Measurements from ENCODE around the gene FHL5.
A peak's percentile ranks its signal among the peaks of the same experiment; 100 is the strongest.
"Not testable (repeated sequence)": the region's sequence is repeated elsewhere in the genome, so short reads cannot be mapped to it uniquely, and the experiment has no call there.

Gene FHL5

DNA sequence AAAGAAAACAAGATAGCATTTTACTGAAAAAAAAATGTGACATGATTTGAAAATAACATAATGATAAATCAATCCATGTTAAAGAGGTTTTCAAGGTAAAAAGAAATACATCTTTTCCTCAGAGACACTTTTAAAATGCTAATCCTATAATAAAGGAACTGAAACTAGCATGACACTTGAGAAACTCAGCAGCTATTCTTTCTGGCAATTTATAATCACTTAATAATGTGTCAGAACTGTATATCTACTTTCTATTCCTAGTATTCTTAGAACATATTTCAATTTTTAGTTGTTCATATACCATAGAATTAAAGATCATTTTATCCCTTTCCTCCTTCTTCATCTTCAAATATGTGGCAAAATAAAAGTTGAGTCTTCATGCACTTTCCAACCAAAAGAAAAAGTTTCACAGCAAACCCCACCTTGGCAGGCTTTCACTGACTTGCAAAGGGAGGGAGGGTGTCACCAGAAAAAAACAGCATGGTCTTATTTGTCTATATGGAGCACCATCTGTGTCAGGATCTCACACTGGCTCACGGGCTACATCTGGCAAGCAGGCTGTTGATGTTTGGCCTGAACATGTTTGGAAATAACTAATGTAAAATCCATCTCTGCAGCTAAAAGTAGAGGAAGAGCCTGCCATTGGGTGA is 48.5 kb downstream of the FHL5 start:
- no peak for ATAC-seq
- no peak for DNase-seq

DNA sequence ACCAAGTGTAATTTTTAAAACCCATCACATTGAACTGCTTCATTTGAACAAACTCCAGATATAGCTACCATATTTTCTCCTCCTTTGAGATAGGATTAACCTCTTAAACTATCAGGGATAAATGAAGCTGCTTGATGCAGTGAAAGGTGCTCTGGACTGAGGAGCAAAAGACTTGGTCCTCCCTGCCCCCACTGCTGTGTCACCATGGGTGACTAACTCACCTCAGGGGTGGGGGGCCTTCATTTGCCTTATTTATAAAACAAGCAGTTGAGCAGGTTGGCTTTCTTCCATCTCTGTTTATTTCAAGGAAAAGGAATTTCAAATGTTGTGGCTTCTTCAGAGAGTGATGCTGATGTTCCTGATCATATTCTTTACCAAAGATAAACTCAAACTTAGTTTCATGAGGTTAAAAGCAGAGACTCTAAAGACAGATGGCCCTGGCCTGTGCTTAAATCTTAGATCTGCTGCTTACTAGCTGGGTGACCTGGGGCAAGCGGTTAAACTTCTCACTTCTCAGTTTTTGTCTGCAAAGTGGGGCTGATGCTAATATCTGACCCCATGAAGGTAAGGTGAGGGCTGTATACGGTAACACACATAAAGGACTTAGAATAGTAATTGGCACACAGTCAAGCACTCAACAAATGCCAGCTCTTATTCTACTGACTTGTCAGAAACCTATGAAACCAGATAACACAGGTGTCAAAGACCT is 50.5 kb downstream of the FHL5 start:
- DNase-seq (no peak), ATAC-seq (no peak)

DNA sequence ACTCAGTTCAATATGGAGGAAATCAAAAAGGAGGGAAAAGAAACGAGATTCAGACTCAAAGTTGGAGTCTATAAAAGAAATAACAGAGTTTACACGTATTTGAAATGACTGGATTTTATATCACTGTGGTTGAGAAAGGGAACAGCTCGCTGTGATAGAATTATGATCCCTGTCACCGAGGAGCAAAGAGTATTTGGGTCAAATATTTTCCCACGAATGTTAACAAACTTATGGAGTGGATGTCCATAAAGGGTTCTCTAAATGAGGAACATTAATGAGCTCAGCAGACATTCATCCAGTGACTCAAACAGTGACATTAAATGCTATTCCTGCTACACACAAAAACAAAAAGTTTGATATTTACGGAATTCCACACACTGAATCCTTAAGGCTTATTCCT is 57.9 kb downstream of the FHL5 start:
- DNase-seq (no peak), ATAC-seq (no peak)

DNA sequence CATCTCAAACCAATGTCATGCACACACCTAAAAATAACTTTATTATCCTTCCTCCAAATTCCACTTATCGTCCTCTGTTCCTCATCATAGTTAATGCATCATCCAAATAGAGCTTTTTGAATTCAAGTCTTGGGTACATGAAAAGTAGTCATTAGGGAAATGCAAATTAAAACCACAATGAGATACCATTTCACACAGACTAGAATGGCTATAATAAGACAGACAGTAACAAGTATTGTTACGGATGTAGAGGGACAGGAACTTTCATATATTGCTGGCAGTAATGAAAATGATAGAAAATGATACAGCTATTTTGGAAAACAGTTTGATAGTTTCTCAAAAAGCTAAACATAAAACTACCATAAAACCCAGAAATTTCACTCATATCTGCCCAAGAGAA is 59.1 kb downstream of the FHL5 start:
- ATAC-seq (no peak), DNase-seq (no peak)

DNA sequence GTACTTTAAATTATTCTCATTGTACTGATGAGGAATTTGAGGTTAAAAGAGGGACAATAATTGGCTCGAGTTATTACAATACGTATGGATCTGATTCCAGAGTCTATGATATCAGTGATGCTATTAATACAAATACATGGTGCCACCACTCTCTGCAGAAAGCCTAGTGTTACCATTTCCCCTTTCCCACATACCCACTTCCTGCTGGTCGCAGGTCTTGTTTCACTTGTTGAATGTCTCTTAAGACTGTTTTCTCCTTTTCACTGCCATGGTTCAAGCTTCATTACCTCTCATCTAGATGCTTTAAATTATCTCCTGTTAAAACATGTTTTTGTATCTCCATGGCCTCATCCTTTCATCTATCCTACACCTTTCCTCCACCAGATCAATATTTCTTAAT is 62.0 kb downstream of the FHL5 start:
- no peak for ATAC-seq

DNA sequence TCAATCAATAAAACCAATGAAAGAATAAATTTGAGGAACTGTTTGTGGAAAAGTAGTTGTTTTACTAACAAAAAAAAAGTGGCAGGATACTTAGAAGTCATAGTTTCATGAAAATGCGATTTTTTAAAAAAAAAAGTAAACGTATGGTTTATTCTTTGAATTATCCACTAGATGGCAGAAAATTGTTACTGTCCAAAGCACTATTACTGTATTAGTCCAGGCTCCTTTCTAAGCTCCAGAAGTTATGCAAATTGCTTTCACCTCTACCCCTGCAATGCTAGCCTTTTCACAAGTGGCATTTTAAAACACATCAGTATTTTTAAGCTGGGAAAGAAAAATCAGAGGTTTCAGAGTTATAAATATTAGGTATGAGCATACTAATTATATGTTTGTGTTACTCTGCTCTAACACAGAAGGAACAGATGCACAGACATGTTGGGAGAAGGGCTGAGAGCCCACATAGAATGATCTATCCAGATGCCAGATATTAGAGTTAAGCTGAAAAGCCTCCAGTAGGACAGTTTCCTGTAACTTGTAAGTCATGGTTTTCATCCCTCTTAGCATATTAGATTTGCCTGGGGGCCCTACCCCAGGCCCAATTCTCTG is 63.9 kb downstream of the FHL5 start:
- ATAC-seq (no peak), DNase-seq (no peak)

More for the DNA sequence above, 62.0 kb downstream of the FHL5 start:
- DNase-seq = no peak

DNA sequence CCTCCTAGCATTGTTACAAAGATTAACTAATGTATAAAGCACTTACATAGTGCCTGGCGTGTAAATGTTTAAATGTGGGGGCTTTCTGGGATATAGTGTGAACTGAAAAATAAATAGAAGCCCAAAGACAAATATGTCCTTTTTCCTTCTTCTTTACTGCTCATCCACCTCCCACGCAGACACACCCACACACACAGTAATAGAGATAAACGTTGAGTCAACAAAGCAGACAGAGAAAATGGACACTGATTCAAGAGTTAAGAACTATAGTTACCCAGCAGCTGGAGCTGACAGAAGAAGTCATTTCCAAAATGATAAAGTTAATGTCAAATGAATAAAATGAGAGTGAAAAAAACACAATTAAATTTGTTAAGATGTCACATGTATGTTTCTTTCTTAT is 68.3 kb downstream of the FHL5 start:
- no peak for DNase-seq
- ATAC-seq = no peak

DNA sequence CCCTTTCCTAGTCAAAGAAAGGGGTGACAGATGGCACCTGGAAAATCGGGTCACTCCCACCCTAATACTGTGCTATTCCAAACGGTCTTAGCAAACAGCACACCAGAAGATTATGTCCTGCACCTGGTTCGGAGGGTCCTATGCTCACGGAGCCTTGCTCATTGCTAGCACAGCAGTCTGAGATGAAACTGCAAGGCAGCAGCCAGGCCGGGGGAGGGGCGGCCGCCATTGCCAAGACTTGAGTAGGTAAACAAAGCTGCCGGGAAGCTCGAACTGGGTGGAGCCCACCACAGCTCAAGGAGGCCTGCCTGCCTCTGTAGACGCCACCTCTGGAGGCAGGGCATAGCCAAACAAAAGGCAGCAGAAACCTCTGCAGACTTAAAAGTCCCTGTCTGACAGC is 75.1 kb downstream of the FHL5 start:
- DNase-seq = not testable (repeated sequence)

DNA sequence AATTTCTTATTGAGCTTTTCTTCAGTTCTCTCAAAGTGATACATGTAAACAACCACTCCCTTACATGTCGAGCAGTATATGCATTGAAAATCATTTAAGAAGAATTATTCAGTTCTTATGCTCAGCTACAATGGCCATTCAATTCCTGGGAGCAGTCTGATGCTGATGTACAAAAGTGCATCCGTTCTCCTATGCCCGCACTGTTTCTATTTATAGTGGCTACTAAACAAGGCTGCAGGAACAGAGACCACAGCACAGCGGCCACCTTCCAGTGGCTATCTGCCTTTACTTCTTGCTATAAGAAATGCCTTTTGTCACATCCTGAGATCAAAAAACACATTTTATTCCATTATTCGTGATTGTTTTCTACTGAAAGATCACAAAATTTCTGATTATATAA is 82.2 kb downstream of the FHL5 start:
- DNase-seq = no peak
- ATAC-seq = no peak

More for the DNA sequence above, 75.1 kb downstream of the FHL5 start:
- ATAC-seq = not testable (repeated sequence)

DNA sequence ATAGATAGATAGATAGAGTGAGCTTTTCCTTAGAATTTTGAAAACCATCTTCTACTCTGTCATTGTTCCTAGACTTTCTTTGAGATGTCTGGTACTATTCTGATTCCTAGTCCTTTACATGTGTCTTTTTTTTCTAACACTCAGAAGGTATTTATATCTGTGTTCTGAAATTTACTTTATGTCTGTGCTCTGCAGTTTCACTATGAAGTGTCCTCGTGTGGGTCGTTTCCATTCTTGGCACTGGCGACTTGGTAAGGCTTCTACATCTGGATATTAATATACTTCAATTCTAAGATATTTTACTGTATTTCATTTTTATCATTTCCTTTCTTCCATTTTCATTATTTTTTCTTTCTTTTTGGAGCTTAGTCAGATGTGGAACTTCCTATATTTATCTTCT is 87.0 kb downstream of the FHL5 start:
- ATAC-seq (no peak), DNase-seq (no peak)

DNA sequence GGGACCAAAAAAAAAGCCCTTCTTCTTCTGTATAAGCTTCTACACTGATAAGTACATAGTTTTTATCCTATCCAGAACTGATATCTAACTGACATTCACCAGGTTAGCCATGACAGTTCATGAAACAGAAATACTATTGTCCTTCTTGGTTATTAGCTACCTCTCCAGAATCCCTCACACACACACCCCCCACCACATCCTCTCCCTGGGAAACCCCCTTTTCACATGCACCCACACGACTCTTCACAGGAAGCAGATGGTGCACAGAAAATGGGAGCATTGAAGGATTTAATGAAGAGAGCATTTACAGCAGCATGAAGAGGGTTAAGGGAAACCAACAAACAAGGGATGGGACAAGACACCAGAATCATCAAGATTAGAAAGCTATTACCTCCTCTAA is 88.9 kb downstream of the FHL5 start:
- peak; percentile 73 for ATAC-seq
- DNase-seq = no peak

DNA sequence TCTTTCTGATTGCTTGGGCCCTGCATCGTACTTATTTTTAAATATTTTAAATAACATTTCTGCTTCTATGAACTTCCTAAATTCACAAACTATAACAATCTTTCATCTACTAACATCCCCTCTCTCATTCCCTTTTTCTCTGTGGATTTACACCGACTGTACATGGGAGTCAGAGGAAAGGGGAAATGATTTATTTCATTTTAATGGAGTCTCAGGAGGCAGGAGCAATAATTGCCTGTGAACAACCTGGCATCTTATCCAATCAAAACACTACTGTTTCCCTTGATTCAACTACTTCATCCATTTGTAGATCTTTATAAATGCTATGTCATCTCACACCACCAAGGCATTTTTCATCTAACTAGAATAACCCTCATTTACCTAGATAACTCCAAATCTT is 89.6 kb downstream of the FHL5 start:
- ATAC-seq (no peak), DNase-seq (no peak)

DNA sequence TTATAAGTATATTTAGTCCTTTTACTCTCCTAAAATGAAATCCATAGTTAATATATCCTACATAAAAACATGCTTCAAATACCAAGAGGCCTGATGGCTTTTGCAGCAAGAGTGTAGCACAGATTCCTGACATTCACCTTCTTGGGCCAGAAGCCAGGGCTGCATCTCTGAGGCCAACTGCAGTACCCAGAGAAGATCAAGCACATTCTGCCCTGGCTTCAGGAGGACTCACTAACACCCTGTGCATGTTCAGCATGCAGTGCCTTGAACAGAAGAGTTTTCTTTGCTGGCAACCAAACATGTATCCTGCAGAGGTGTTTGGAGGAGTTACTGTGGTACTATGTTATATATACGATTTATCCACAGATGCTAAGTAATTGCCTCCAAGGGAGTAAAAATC is 90.3 kb downstream of the FHL5 start:
- DNase-seq (no peak), ATAC-seq (no peak)

DNA sequence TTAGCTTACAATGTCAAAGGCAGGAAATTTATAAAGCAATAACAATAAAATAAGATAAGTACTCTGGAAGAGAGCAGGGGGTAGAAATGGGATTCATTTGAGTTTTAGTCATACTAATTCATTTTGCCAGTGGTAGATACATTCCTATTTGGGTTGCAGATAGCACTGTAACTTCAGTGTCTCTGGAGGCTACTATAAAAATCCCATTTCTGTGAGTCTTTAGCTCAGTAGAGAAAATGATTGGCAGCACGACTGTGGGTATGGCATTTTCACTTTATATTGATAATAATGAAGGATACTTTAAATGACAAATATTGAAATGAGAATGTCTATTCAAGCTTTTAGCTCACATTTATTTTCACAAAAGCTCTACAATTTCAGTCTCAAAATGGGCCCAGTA is 93.6 kb downstream of the FHL5 start:
- DNase-seq (no peak), ATAC-seq (no peak)

DNA sequence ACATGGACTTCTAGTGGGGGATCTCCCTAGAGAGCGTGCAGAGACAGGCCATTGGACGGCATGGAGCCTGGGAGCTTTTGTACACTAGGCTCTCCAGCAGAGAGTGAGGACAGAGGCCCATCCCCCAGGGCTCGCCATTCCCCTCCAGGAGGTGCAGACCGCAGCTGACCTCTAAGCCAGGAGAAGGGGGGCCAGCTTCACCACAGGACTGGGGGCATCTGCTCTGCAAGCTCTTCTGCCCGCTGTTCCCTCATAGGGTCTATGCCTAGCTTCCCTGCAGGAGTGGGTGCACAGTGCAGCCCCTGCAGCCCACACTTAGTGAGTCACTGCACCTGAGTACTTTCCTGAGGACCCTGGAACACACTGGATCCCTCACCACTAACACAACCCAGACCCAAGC is 94.4 kb downstream of the FHL5 start:
- ATAC-seq = no peak

DNA sequence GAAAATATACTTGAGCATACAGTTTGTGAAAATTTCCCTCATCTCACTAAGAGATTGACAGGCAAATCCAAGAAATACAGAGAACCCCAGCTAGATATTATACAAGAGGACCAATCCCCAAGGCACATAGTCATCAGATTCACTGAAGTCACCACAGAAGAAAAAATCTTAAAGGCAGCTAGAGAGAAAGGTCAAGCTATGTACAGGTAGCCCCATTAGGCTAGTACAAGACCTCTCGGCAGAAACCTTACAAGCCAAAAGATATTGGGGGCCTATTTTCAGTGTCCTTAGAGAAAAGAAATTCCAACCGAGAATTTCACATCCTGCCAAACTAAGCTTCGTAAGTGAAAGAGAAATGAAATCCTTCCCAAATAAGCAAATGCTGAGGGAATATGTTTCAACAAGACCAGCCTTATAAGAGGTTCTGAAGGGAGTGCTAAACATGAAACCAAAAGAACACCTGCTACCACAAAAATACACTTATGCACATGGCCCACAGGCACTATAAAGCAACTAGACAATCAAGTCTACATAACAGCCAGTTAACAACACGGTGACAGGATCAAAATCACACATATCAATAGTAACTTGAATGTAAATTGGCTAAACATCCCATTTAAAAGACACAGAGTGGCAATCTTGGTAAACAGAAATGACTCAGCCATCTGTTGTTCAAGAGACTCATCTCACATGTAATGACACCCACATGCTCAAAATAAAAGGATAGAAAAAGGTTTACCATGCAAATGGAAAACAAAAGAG is 96.3 kb downstream of the FHL5 start:
- no peak for ATAC-seq
- no peak for DNase-seq

More for the DNA sequence above, 94.4 kb downstream of the FHL5 start:
- DNase-seq = no peak

Measured in stimulated activated naive CD8-positive, alpha-beta T cell treated with anti-CD3 and anti-CD28 coated beads, Interleukin-15, Interleukin-2, amounts not matched to agents 100 U/mL and 50 U/mL, for 24 hours (primary cell).